HG03159 (cell line): ENCODE results near the gene TCF7L2.

Source experiments
- ATAC-seq: cut with Tn5 transposase; IDR thresholded peaks from one replicate; pipeline ENCODE4 v1.9.1; 2021; ENCODE audit warnings: mild to moderate bottlenecking, moderate library complexity; ENCODE audit not compliant: unreplicated experiment

TCF7L2 gene

DNA sequence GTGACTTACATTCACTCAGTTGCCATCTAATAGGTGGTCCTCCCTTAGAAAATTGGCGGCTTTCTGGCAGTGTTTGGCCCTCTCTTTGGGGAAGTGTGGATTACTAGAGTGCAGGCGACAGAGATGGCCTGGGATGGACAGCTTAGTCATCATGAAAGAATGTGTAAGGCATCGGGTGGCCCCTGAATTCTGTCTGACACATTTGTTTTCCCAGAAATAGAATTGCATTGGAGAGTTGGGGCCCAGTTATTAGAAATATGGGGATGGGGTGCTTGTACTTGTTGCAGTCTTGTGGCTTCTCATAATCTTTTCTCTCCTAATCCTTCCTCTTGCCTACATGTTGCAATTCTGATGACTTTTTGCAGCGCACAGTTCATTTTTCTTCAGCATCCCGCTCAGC, 13.8 kb downstream of the TCF7L2 start:
- no peak for ATAC-seq

DNA sequence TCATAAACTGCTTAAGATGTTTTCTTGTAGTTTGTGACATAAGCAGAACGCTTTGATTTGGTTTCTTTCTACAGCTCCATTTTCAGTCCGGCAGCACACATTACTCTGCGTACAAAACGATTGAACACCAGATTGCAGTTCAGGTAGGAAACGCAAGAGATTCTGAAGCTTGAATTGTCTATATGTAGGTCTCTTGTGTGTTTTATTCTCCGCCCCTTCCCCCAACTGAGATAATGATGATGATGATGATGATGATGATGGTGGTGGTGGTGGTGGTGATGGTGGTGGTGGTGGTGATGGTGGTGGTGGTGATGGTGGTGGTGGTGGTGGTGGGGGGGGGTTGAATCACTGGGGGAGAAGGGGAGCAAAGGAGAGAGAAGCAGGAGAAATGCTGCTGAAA, 14.4 kb downstream of the TCF7L2 start:
- ATAC-seq: no peak

DNA sequence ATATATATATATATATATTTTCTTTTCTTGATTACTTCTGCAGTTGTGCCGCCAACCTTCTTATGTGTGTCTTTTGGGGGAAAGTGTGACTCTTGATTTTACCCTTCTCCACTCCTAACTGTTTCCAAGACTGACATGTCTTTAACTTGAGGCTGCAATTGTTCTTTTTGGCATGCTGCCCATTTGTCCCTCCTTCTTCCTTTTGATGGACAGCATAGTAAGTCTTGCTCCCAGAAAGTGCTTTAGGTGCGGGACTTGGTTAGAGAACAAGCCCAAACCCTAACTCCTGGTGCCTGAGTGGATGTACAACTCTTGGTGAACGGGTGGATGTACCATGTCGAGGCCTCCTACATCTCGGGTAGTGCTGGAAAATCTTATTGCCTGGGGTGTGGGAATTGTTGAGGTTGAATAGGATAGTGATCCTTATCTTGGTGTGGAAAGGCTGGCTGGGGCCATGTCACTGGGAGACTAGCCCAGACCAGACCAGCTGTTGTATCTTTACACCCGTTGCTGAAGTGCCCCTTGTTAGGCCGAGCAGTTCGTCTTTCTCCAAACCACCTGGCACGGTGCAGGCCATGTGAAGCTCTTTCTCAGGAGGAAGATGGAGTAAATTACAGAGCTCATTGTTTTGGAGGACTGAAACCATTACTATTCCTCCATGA, 16.3 kb downstream of the TCF7L2 start:
- ATAC-seq: no peak

DNA sequence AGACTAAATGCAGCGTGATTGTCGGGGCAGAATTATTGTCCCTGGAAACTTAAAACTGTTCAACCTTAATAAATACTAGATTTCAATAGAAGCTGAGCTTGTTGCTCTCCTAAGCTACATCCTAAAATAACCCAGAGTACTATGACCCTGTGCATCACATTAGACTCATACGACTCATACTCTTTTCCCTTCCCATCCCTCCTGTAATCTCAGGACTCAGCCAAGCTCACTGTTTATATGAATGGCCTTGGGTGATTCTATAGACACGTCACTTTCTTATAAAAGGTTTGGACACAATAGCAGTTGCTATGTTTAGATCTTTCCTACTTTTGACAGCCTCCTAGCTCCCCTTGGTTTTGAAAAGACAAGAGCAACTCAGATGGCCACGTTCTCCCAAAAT, 17.2 kb downstream of the TCF7L2 start:
- no peak for ATAC-seq

DNA sequence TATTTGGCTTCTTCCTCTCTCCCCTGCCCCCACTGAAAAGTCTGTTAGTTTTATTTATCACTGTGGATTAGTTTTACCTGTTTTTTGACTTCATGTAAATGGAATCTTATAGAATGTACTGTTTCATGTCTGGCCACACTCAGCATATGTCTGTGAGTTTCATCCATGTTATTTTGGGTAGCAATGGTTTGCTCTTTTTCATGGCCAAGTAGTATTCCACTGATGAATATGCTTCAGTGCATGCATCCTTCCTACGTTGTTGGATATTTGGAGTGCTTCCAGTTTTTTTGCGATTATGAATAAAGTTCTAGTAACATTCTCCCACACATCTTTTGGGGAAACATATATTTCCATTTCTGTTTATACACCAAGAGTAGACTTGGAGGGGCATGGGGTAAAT, 19.1 kb downstream of the TCF7L2 start:
- no peak for ATAC-seq

DNA sequence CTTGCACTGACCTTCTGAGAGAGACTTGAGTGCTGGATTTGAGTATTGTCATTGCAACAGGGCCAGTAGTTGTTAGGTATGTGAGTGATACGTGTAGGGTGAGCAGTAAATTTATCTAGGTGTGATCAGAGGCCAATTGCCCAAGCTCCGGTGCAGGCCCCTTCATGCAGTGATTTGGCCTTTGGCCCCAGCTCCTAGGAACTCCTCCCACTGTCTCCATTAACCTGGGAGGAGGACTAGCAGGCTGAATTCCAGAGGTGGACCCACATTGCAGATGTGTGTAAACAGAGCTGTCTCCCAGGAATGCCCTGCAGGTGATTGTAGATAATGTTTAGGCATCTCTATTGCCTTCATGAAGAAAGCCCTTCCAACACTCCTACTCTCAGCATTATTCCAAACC, 19.5 kb downstream of the TCF7L2 start:
- no peak for ATAC-seq

DNA sequence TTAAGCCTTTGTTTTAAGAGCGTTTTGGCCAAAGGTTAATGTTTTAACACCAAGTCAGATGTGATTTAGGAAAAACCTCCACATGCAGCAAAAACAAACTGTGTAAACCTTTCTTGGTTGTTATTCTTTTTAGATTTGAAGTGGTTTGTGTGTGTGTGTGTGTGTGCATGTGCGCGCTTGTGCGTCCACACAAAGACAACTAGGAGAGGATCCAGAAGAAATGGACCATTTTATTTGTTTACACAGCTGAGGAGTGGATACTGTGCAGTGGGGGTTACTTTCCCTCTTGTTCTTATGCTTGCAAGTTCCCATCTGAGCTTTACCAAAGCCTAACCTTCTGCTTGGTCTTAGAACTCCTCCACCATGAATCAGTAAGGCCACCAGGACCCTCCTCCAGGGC, 20.0 kb downstream of the TCF7L2 start:
- ATAC-seq: no peak

DNA sequence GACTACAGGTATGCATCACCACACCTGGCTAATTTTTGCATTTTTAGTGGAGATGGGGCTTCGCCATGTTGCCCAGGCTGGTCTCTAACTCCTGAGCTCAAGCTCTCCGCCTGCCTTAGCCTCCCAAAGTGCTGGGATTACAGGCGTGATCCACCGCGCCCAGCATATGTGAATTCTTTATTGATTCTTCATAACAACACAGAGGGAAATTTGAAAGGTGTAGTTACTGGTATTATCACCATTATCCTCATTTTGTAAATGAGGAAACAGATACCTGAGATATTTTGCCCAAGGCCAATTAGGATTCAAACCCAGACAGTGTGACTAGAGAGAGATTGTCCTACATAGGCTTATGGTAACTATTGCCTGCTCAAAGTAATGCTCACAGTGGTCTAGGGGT, 22.6 kb downstream of the TCF7L2 start:
- no peak for ATAC-seq

DNA sequence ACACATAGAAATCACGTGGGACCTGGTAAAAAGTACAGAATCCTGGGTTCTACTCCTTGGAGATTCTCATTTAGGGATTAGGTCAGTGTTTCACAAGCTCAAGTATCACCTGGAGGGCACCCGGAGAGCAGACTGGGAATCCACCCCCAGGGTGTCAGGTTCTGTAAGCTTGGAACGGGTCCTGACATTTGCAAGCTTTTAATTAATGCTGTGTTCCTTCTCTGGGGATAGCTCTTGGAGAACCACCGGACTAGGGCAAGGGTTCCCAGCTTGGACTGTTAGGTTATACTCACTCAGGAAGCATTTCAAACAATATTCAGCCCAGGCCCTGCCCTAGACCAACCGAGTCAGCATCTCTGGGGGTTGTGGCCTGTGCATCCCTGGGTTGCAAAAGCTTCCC, 23.0 kb downstream of the TCF7L2 start:
- no peak for ATAC-seq

DNA sequence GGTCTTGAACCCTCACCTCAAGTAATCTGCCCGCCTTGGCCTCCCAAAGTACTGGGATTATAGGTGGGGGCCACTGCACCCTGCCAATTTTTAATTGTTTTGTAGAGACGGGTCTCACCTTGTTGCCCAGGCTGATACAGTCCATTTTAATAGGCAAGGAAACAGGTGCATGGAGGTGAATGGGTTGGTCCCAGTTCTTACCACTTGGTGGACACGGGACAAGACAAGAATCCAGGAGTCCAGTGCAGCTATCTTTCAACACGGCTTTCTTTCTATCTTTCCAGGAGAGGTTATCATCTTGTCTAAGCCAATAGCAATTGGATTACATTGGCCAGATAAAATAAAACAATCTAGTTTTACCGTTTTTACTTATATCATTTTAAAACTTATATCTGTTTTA, 23.8 kb downstream of the TCF7L2 start:
- no peak for ATAC-seq

DNA sequence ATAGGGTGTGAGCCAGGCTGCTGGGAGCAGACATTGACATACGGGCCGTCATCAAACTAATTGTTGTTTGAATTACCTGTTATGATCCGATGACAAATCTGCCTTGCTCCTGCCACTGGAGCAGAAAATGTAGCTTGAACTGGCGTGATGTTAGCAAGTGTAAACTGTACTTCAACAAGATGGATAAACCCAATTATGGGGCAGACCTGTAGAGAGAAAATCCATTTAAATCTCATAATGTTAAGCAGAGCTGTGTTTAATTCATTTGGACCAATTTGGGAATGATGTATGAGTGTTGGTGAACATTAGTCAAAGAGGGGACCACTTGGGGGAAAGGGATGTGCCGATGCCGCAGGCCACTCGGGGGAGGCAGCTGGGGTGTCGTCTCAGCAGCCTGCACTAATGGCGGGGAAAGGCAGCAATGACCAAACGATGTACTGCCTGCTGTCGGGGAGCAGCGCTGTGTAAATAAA, 27.4 kb downstream of the TCF7L2 start:
- no peak for ATAC-seq

DNA sequence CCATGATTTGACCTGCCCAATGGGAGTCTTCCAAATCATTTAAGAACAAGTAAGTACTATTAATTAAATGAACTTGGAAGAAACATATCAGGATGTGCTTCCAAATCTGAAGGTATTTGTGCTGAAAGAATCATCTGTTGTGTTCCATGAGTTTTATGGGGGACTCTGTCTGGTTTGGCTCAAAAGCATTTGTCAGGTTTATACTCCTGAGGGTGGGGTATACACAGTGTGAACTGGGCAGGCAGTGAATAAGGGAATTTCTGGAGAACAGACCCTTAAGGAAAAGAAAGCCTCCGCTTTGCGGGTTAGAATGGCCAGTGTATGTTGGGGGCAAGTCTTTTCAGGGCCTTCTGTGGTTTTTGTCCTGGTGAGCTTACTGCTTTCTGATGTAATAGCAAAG, 29.9 kb downstream of the TCF7L2 start:
- ATAC-seq: no peak

DNA sequence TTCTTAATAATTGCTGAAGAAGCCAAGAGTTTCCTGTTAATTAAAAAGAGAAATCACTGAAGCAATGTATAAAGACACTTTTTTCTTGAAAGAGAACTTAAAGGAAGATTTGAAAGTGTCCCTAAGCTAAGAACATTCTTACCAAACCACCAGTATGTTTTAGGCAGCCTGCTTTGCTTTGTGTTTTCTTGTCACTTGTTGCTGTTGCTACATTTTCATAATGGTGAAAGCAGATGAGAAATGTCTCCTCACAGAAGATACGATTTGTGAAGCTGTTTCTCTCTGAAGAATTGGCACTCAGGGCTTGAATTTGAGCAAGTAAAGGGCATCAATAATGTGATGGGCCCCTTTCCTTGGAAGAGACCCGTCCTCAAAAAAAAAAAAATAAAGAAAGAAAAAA, 30.9 kb downstream of the TCF7L2 start:
- ATAC-seq: no peak

DNA sequence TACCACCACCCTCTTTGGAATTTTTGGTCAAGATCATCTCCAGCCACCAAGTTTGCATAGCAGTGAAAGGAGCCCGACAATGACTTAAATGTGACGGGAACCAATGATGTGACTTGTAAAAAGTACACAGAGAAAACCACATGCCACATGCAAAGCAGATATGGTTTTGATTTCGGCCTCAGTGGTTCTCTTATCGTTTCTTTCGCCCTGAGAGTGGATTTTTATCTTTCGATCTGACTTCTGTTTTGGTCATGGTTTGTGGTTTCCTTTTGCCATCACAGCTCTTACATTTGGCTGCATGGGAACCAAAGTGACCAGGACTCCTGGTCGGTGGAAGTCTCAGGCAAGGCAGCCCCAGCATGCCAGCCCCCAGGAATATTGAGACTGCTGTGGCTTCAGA, 31.5 kb downstream of the TCF7L2 start:
- ATAC-seq: peak; percentile 93

DNA sequence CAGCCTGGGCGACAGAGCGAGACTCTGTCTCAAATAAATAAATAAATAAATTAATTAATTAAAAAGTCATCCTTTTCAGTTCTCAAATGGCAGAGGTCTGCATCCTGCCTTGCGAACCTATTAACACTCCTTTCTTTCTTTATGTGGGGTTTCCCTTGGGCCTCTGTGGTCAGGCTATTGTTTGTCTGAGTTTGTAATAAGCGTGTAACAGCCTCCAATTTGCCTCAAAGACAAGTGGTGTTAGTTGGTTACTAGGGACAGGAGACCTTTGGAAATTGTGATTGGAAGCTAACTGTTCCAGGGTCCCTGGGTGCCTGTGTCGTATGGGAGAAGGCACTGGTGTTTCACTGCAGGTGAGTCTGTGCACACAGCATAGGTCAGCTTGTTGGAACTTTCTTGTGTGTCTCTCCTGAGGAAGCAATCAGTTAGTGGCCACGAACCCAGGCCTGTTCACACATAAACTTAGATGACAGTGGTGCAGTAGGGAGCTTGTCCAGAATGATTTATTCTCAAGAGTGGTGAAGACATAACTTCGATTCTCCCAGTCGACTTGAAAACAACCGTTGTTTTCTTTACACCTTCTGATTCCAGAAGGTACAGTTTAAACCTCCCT, 33.5 kb downstream of the TCF7L2 start:
- ATAC-seq: no peak

DNA sequence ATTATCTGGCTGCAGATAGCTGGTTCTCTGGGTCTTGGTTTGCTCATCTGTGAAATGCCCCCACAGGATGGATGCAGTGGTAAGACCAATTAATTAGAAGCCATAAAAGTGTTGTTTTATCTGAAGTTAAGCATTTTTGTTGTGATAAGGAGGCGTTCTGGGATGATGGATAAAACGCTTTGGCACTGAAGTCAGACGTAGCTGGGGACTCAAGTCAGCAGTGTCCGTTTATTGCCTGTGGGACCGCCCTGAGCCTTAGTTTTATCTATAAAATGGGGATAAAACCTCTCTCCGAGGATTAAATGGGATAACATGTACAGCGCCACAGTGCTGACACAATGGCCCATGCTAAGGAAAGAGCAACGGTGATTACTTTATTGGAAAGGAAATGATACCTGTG, 34.7 kb downstream of the TCF7L2 start:
- no peak for ATAC-seq

DNA sequence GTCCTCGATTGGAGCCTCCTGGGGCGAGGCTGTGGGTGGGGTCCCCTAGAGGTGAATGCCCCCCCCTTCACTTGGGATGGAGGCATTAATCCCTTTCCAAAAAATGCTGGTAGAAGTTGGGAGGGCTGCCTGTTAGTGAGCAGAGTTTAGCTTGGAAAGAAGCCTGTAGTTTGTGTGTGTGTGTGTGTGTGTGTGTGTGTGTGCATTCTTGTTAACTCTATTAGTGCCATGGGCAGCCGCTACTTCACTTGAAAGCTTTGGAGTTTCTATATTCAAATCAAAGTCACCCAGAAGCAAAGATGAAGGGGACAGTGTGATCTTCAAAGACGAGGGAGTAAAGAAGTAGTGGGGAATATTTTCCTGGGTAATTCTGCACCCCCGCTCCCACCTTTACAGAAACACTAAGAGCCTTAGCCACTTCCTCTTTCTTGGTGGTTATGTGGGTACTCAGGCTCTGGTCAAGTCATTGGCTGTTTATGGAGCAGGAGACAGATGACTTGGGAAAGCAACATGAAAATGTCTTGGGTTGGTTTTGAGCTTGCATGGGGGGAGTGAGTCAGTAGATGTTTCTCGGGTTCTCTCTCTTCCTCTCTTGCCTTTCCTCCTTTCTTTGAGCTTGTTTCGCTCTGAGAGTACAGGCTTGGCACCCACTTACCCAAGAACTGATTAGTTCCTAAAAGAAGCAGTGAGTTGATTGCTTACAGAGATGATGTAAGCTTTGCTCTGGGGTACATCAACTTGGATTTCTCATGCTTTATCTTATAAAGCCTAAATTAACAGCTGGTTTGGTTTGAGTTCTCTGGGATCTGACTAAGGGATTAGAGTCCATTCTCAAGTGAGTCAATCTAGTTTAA, 35.9 kb downstream of the TCF7L2 start:
- ATAC-seq: no peak

DNA sequence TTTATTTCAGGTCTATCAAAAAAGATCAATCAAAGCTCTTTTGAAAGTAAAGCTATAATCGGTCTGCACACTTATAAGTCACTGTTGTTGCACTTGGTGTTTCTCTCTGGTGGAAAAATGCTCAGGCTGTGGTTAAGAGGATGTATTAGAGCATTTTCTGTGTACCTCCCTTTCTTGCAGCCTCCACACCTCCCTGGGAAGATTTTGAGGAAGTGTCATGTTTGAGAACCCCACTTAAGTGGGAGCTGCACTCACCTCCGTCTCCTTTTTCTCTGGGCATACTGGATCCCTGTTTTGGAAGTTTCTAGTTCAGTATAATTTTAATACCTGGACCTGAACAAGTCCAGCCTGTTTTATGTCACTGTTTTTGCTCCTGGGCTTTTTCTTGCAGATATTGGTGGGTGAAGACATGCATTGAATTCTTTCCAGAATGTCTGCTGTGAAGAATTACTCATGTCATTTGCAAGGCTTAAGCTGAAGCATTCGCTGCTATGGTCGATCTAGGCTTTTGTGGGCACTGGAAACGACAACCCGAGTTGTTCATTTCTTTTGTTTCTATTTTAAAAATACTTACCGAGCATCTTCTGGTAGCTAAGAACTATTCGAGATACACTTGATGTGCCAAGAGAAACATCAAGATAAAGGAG, 36.6 kb downstream of the TCF7L2 start:
- no peak for ATAC-seq

DNA sequence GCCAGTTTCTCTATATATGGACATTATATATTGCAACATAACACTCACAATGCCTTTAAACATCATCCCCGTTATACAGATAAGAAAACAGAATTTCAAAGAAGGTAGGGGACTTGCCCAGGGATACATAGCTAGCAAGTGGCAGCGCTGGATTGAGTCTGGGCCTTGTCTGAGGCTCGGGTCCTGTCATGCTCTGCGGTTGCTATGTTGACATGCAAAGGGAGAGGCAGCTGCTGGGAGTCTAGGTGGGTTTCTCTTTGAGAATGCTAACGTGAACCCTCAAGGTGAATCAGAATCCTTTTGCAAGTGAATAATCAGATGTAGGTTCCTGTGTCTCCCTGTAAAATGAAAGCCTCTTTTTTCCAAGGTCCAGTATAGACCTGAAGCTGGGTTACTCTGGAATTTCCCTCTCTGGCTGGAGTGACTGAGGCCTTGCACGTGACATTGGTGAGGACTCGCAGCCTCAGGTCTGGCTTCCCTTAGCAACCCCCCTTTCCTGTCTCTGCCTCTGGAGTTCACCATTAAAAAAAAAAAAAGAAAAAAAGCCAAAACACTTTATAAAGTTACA, 38.9 kb downstream of the TCF7L2 start:
- ATAC-seq: no peak

DNA sequence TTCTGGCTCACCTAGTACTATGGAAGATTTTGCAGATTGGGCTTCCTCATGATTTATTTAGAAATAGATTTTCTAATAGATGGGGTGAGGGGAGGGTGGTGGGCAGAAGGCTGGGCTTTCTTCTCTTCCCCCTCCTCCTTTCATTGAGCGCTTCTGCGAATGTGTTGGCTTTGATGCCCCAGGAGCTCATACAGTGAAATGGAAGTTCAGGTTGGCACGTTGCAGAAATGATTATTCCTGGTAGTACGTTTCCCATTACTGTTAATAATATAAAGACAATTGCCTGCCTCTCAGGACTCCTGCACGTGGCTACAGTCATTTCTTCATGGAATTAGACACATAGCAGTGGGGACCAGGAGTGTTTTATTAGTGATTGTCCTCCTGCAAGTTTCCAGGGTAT, 39.8 kb downstream of the TCF7L2 start:
- no peak for ATAC-seq

DNA sequence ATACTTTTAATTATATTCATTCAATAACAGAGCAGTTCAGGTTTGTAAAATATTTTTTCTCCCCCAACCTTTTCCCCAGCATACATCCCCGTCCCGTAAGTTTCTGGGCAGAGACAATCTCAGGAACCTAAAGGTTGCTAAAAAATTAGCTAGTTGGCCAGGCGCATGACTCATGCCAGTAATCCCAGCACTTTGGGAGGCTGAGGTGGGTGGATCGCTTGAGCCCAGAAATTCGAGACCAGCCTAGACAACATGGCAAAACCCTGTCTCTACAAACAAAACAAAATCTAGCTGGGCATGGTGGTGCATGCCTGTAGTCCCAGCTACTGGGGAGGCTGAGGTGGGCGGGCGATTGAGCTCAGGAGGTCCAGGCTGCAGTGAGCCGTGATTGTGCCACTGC, 40.2 kb downstream of the TCF7L2 start:
- ATAC-seq: no peak
